Measurements from ENCODE around the gene XRCC6. TPM values are rescaled to one million over a fixed set of nuclear protein-coding genes. Genes with fewer than 3 reads are reported as not detected.

Gene XRCC6
- polyA plus RNA-seq, 1 donor (not counting 4 experiments of a cell fraction or from before 2014, with no cell fraction given), result 247 TPM

- Histone ChIP-seq H3K4me2 (ENCODE audit: control insufficient read depth, extremely low read depth, insufficient read depth, low read depth, low read length) (no peak overlapping the region), H3K9ac (ENCODE audit: control insufficient read depth, extremely low read depth, insufficient read depth, low read length) (no peak overlapping the region), H4K20me1 (ENCODE audit: control insufficient read depth, extremely low read depth, insufficient read depth, low read length) (no peaks in the 10 kb centered on the region), H3K27me3 (ENCODE audit: control insufficient read depth, extremely low read depth, insufficient read depth, low read length) (no peaks in the 10 kb centered on the region), H2AFZ (ENCODE audit: control insufficient read depth, low read length) (no peak overlapping the region), H3K4me1 (ENCODE audit: control insufficient read depth, extremely low read depth, insufficient read depth, low read length) (no peaks in the 10 kb centered on the region), H3K27ac (ENCODE audit: control insufficient read depth, insufficient read depth, low read length) (no peak overlapping the region), H3K9me1 (ENCODE audit: control insufficient read depth, extremely low read depth, insufficient read depth, low read length) (no peaks in the 10 kb centered on the region), H3K79me2 (ENCODE audit: control insufficient read depth, insufficient read depth, low read length) (no peaks in the 10 kb centered on the region), H3K4me3 (ENCODE audit: control insufficient read depth in 2 of 3, extremely low read depth in 1 of 3, insufficient read depth in 2 of 3, low read depth in 1 of 3, low read length in 3 of 3) (no peak overlapping the region), H3K9me3 (ENCODE audit: control insufficient read depth, low read depth, low read length) (no peaks in the 10 kb centered on the region), H3K36me3 (ENCODE audit: control insufficient read depth in 2 of 2, extremely low read depth in 1 of 2, insufficient read depth in 2 of 2, low read length in 2 of 2) (peaks cover 16 to 29% of the 10 kb centered on the region in 2 experiments)
- no peak for TF ChIP-seq EZH2 (IDR thresholded peaks at IDR 0.05; ENCODE audit: low read length)
- TF ChIP-seq CTCF (optimal IDR thresholded peaks at IDR 0.05 in 1 of 3, IDR thresholded peaks at IDR 0.05 in 1 of 3, conservative IDR thresholded peaks at IDR 0.05 in 1 of 3; ENCODE audit: extremely low read depth in 1 of 3, insufficient read depth in 2 of 3, low read length in 3 of 3), result no peak
- FAIRE-seq (no peak), DNase-seq (ENCODE audit: low read depth, low spot score) (no peak)
- dilution Hi-C loops (cut with MboI; ENCODE audit: extremely low pct_ligation_motif_present, low sequenced_read_pairs), result no loop called here
Measured at GRCh38 chr22:41582694-41583093, 38.4 kb upstream of the XRCC6 start.

DNA sequence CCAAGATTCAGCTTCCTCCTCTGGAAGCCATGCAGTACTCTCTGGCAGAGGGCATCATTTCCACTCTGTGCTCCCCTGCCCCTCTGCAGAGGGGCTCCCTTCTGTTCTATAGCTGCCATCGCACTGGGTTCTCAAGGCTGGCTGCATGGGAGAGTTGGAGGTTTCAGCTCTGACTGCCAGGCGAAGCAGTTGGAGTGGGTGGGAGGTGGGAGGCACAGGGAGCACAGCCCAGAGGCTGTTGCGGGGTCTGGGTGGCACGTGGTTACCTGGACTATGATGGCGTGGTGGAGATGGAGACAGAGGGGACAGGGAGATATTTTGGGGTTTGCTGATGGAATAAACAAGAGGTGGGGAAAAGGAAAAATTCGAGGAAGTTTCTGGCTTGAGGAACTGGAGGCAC lies 36.2 kb upstream of the XRCC6 start:
- peaks cover 13% of the 10 kb centered on the region for H3K79me2 ChIP-seq (ENCODE audit: control insufficient read depth, insufficient read depth, low read length)
- DNase-seq (ENCODE audit: low read depth, low spot score) (no peak), FAIRE-seq (no peak)
- no peaks in the 10 kb centered on the region for H3K27me3 ChIP-seq (ENCODE audit: control insufficient read depth, extremely low read depth, insufficient read depth, low read length)
- TF ChIP-seq CTCF (optimal IDR thresholded peaks at IDR 0.05 in 1 of 3, IDR thresholded peaks at IDR 0.05 in 1 of 3, conservative IDR thresholded peaks at IDR 0.05 in 1 of 3; ENCODE audit: extremely low read depth in 1 of 3, insufficient read depth in 2 of 3, low read length in 3 of 3), result no peak
- TF ChIP-seq EZH2 (IDR thresholded peaks at IDR 0.05; ENCODE audit: low read length), result no peak
- H3K9me1 ChIP-seq (ENCODE audit: control insufficient read depth, extremely low read depth, insufficient read depth, low read length), result no peaks in the 10 kb centered on the region
- H3K36me3 ChIP-seq (ENCODE audit: control insufficient read depth in 2 of 2, extremely low read depth in 1 of 2, insufficient read depth in 2 of 2, low read length in 2 of 2), result peaks cover 8 to 15% of the 10 kb centered on the region in 2 experiments
- H3K4me2 ChIP-seq (ENCODE audit: control insufficient read depth, extremely low read depth, insufficient read depth, low read depth, low read length), result no peak overlapping the region
- dilution Hi-C loops (cut with MboI; ENCODE audit: extremely low pct_ligation_motif_present, low sequenced_read_pairs), result no loop called here
- no peak overlapping the region for H3K4me3 ChIP-seq (ENCODE audit: control insufficient read depth in 2 of 3, extremely low read depth in 1 of 3, insufficient read depth in 2 of 3, low read depth in 1 of 3, low read length in 3 of 3)
- H3K27ac ChIP-seq (ENCODE audit: control insufficient read depth, insufficient read depth, low read length), result no peak overlapping the region
- H4K20me1 ChIP-seq (ENCODE audit: control insufficient read depth, extremely low read depth, insufficient read depth, low read length), result no peaks in the 10 kb centered on the region
- H2AFZ ChIP-seq (ENCODE audit: control insufficient read depth, low read length), result no peak overlapping the region
- H3K9me3 ChIP-seq (ENCODE audit: control insufficient read depth, low read depth, low read length), result no peaks in the 10 kb centered on the region
- peaks cover 6% of the 10 kb centered on the region for H3K4me1 ChIP-seq (ENCODE audit: control insufficient read depth, extremely low read depth, insufficient read depth, low read length)
- no peak overlapping the region for H3K9ac ChIP-seq (ENCODE audit: control insufficient read depth, extremely low read depth, insufficient read depth, low read length)

Data from keratinocyte (primary cell).